H9 (cell line): ENCODE results near the gene RBMS3. TPM values are rescaled to one million over a fixed set of nuclear protein-coding genes. Genes with fewer than 3 reads are reported as not detected.

Source experiments
- DNase-seq: peaks from one replicate; pipeline ENCODE4 v3.0.0-alpha.2; 2017
- H2AFZ ChIP-seq: one replicate; pipeline ENCODE4 v1.6.1; 2013; ENCODE audit warnings: mild to moderate bottlenecking, low read length, control low read depth, moderate library complexity
- H2AK5ac ChIP-seq: 2 replicates; pipeline ENCODE4 v1.6.1; 2013; ENCODE audit warnings: low read length, control low read depth, mixed read lengths; ENCODE audit not compliant: insufficient read length
- H2BK120ac ChIP-seq: one replicate; pipeline ENCODE4 v1.6.1; 2013; ENCODE audit warnings: low read depth, mild to moderate bottlenecking, low read length, control low read depth, inconsistent platforms; ENCODE audit not compliant: poor library complexity, severe bottlenecking
- H2BK12ac ChIP-seq: 2 replicates; pipeline ENCODE4 v1.6.1; 2013; ENCODE audit warnings: low read length, control low read depth, mixed read lengths, low read depth; ENCODE audit not compliant: insufficient read length
- H2BK15ac ChIP-seq: 2 replicates; pipeline ENCODE4 v1.6.1; 2013; ENCODE audit warnings: low read depth, low read length, control low read depth
- H2BK20ac ChIP-seq: one replicate; pipeline ENCODE4 v1.6.1; 2013; ENCODE audit warnings: low read depth, mild to moderate bottlenecking, low read length, control low read depth, inconsistent platforms; ENCODE audit not compliant: poor library complexity, severe bottlenecking
- H2BK5ac ChIP-seq: 2 replicates; pipeline ENCODE4 v1.6.1; 2013; ENCODE audit warnings: low read length, control low read depth, mixed read lengths; ENCODE audit not compliant: insufficient read length
- H3K14ac ChIP-seq: 2 replicates; pipeline ENCODE4 v1.6.1; 2013; ENCODE audit warnings: low read length, control low read depth; ENCODE audit not compliant: insufficient read depth
- H3K18ac ChIP-seq: 2 replicates; pipeline ENCODE4 v1.6.1; 2013; ENCODE audit warnings: low read depth, mild to moderate bottlenecking, mixed read lengths, low read length, control low read depth; ENCODE audit not compliant: insufficient read length
- H3K23ac ChIP-seq: 2 replicates; pipeline ENCODE4 v1.6.1; 2013; ENCODE audit warnings: low read length, control low read depth, mixed read lengths, low read depth; ENCODE audit not compliant: insufficient read length
- H3K23me2 ChIP-seq: 2 replicates; pipeline ENCODE4 v1.6.1; 2013; ENCODE audit warnings: low read depth, mild to moderate bottlenecking, mixed read lengths, low read length, control low read depth; ENCODE audit not compliant: insufficient read length, poor library complexity, severe bottlenecking
- H3K27ac ChIP-seq: 2 replicates; pipeline ENCODE4 v1.5.1; 2013; ENCODE audit warnings: low read length, control low read depth, mixed read lengths, low read depth; ENCODE audit not compliant: insufficient read length
- H3K27me3 ChIP-seq: 2 replicates; pipeline ENCODE4 v1.6.1; 2013; ENCODE audit warnings: low read length, control low read depth, inconsistent platforms; ENCODE audit not compliant: insufficient read depth
- H3K4ac ChIP-seq: 2 replicates; pipeline ENCODE4 v1.6.1; 2013; ENCODE audit warnings: low read depth, mild to moderate bottlenecking, control low read depth, inconsistent platforms, low read length, moderate library complexity
- H3K4me1 ChIP-seq: 2 replicates; pipeline ENCODE4 v1.6.1; 2013; ENCODE audit warnings: low read length, control low read depth, inconsistent platforms; ENCODE audit not compliant: insufficient read depth
- H3K4me2 ChIP-seq: 2 replicates; pipeline ENCODE4 v1.6.1; 2013; ENCODE audit warnings: low read length, control low read depth, mixed read lengths; ENCODE audit not compliant: insufficient read length, insufficient read depth
- H3K56ac ChIP-seq: 2 replicates; pipeline ENCODE4 v1.6.1; 2013; ENCODE audit warnings: low read depth, mild to moderate bottlenecking, mixed read lengths, low read length, control low read depth; ENCODE audit not compliant: insufficient read length
- H3K79me1 ChIP-seq: 2 replicates; pipeline ENCODE4 v1.6.1; 2013; ENCODE audit warnings: low read depth, mild to moderate bottlenecking, moderate library complexity, low read length, control low read depth, inconsistent platforms; ENCODE audit not compliant: insufficient read depth, poor library complexity, severe bottlenecking
- H3K79me2 ChIP-seq: 2 replicates; pipeline ENCODE4 v1.6.1; 2013; ENCODE audit warnings: low read length, control low read depth, inconsistent platforms; ENCODE audit not compliant: insufficient read depth
- H3K9ac ChIP-seq: 2 replicates; pipeline ENCODE4 v1.6.1; 2013; ENCODE audit warnings: low read length, control low read depth, mixed read lengths; ENCODE audit not compliant: insufficient read length; ENCODE audit errors: extremely low read depth
- H3K9me3 ChIP-seq: one replicate; pipeline ENCODE4 v1.6.1; 2013; ENCODE audit warnings: low read depth, low read length, inconsistent platforms; ENCODE audit not compliant: control insufficient read depth
- H3T11ph ChIP-seq: one replicate; pipeline ENCODE4 v1.6.1; 2013; ENCODE audit warnings: mild to moderate bottlenecking, low read length, control low read depth, inconsistent platforms
- H4K20me1 ChIP-seq: one replicate; pipeline ENCODE4 v1.6.1; 2013; ENCODE audit not compliant: control insufficient read depth, insufficient read length, insufficient read depth
- H4K5ac ChIP-seq: 2 replicates; pipeline ENCODE4 v1.6.1; 2013; ENCODE audit warnings: low read depth, mild to moderate bottlenecking, mixed read lengths, low read length, control low read depth; ENCODE audit not compliant: insufficient read length
- H4K8ac ChIP-seq: replicated peaks from 2 replicates; pipeline ENCODE4 v1.6.1; 2013; ENCODE audit warnings: low read length, control low read depth, mixed read lengths, low read depth; ENCODE audit not compliant: insufficient read length
- H4K91ac ChIP-seq: 2 replicates; pipeline ENCODE4 v1.6.1; 2013; ENCODE audit warnings: low read depth, mild to moderate bottlenecking, moderate library complexity, mixed read lengths, low read length, control low read depth; ENCODE audit not compliant: insufficient read length
- H3K27ac Mint-ChIP-seq, 3 experiments: 2 replicates in 2 of 3; 3 replicates in 1 of 3; pipeline ENCODE4 v1.8.0; 2020 to 2021; ENCODE audit warnings: mixed read lengths in 3 of 3, mild to moderate bottlenecking in 1 of 3, moderate library complexity in 1 of 3
- H3K27me3 Mint-ChIP-seq: 2 replicates; pipeline ENCODE4 v1.8.0; 2021; ENCODE audit warnings: low read depth, mild to moderate bottlenecking, moderate library complexity, mixed read lengths
- H3K36me3 Mint-ChIP-seq, 3 experiments: 2 replicates in 2 of 3; 3 replicates in 1 of 3; pipeline ENCODE4 v1.8.0; 2020 to 2021; ENCODE audit warnings: low read depth in 3 of 3, mixed read lengths in 3 of 3; ENCODE audit not compliant: insufficient read depth in 1 of 3
- H3K4me1 Mint-ChIP-seq, 2 experiments: 2 replicates each; pipeline ENCODE4 v1.8.0; 2020; ENCODE audit warnings: mixed read lengths in 2 of 2
- H3K4me3 Mint-ChIP-seq, 2 experiments: 2 replicates in 1 of 2; 3 replicates in 1 of 2; pipeline ENCODE4 v1.8.0; 2020 to 2021; ENCODE audit warnings: mild to moderate bottlenecking in 2 of 2, mixed read lengths in 2 of 2, moderate library complexity in 1 of 2
- H3K9me3 Mint-ChIP-seq, 2 experiments: 2 replicates in 1 of 2; 3 replicates in 1 of 2; pipeline ENCODE4 v1.8.0; 2020; ENCODE audit warnings: mild to moderate bottlenecking in 2 of 2, mixed read lengths in 2 of 2, moderate library complexity in 1 of 2
- CTCF ChIP-seq: fragments of 200-600 bp; sonication (generic); conservative IDR thresholded peaks from 3 replicates; pipeline ENCODE4 v1.8.0; 2021; ENCODE audit warnings: antibody characterized with exemption, mild to moderate bottlenecking
- WGBS: extraction: QIAGEN DNeasy Blood & Tissue Kit; methylation state at CpG from one replicate; pipeline ENCODE4 v1.1.7; 2013; ENCODE audit warnings: missing lambda C conversion rate, low lambda C conversion rate, mixed read lengths; ENCODE audit not compliant: insufficient read length; ENCODE audit errors: extremely low coverage; 5-methylcytosine and 5-hydroxymethylcytosine counted together
- total RNA-seq: library from RNA; stranded (reverse); gene quantifications from 2 replicates; pipeline ENCODE4 v1.2.1, GENCODE V29; 2021

The RBMS3 gene
- total RNA-seq, 1 experiment from 2014 or later = 8.1 TPM

DNA sequence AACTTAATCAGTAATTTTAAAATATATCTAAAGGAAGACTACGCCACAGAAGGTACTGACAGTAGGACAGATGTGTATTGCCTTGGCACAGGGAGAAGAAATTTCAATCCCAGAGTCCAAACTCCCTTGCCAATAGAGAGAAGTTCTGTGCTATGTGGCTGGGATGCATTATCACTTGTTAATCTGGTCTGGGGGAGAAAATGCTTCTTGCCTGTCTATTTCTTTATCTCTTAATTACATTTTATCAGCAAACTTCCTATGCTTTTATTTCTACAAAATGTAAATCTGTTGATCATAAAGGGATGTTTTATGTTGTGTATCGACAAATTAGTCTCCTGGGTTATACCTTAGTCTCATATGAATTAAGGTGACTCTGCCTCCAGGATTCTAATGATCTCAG lies 21.7 kb downstream of the RBMS3 start:
- Histone ChIP-seq H2AK5ac (no peak overlapping the region), H4K91ac (no peak overlapping the region), H3K79me1 (no peaks in the 10 kb centered on the region), H3K4ac (no peak overlapping the region), H3T11ph (no peak overlapping the region), H3K4me2 (no peak overlapping the region), H2AFZ (no peak overlapping the region), H4K8ac (no peak overlapping the region), H3K4me1 (no peaks in the 10 kb centered on the region), H4K20me1 (no peaks in the 10 kb centered on the region), H3K14ac (no peak overlapping the region), H2BK12ac (no peak overlapping the region), H2BK120ac (no peak overlapping the region), H3K18ac (no peak overlapping the region), H2BK20ac (no peak overlapping the region), H3K79me2 (no peaks in the 10 kb centered on the region), H3K9ac (no peak overlapping the region), H3K27ac (no peak overlapping the region), H3K27me3 (no peaks in the 10 kb centered on the region), H2BK15ac (no peak overlapping the region), H3K9me3 (no peaks in the 10 kb centered on the region), H3K23me2 (no peaks in the 10 kb centered on the region), H3K56ac (no peak overlapping the region), H2BK5ac (no peak overlapping the region), H3K23ac (no peak overlapping the region), H4K5ac (no peak overlapping the region)
- Mint-ChIP-seq H3K9me3 (peaks cover 9 to 11% of the 10 kb centered on the region in 2 experiments; a peak in 4 of 5 replicates), H3K36me3 (peaks cover 8 to 22% (median 21%) of the 10 kb centered on the region in 3 experiments; a peak in 6 of 7 replicates), H3K27me3 (no peaks in the 10 kb centered on the region), H3K4me1 (peaks cover 26 to 30% of the 10 kb centered on the region in 2 experiments), H3K4me3 (no peak overlapping the region), H3K27ac (no peak overlapping the region)
- no CpG with 5 or more reads among the region's 2 CpGs for WGBS
- DNase-seq = no peak
- no peak for TF ChIP-seq CTCF
